ENCODE results near the gene ZGLP1.

DNA sequence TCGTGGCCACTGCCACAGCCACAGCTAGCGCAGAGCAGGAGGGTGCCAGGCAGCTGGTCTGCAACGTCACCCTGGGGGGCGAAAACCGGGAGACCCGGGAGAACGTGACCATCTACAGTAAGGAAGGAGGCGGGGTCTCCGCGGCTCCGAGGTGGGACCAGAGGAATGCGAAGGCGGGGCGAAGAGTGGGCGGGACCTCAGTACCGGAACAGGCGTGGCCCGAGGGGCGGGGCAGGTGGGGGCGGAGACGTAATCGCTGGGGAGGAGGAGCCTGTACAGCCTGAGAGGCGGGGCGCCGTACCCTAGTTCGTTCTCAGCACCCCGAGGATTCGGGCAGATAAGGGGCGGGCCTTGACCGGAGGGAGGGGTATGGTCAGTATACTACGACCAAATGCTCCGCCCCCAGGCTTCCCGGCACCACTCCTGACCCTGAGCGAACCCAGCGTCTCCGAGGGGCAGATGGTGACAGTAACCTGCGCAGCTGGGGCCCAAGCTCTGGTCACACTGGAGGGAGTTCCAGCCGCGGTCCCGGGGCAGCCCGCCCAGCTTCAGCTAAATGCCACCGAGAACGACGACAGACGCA is 17.3 kb downstream of the ZGLP1 start:
- TF ChIP-seq CTCF (IDR thresholded peaks at IDR 0.05; ENCODE audit: insufficient read depth, low read depth, low read length) (no peak), EZH2 (IDR thresholded peaks at IDR 0.05; ENCODE audit: insufficient read depth, low read length) (no peak)

Measured in astrocyte (in vitro differentiated cells and primary cell).